Middle frontal gyrus (tissue), 1 donor: ENCODE data around the gene NEDD9.

Source experiments
- DNase-seq: peaks from one replicate; pipeline ENCODE4 v3.0.0-alpha.2; 2015; ENCODE audit warnings: low spot score; ENCODE audit errors: extremely low spot score

NEDD9 gene

DNA sequence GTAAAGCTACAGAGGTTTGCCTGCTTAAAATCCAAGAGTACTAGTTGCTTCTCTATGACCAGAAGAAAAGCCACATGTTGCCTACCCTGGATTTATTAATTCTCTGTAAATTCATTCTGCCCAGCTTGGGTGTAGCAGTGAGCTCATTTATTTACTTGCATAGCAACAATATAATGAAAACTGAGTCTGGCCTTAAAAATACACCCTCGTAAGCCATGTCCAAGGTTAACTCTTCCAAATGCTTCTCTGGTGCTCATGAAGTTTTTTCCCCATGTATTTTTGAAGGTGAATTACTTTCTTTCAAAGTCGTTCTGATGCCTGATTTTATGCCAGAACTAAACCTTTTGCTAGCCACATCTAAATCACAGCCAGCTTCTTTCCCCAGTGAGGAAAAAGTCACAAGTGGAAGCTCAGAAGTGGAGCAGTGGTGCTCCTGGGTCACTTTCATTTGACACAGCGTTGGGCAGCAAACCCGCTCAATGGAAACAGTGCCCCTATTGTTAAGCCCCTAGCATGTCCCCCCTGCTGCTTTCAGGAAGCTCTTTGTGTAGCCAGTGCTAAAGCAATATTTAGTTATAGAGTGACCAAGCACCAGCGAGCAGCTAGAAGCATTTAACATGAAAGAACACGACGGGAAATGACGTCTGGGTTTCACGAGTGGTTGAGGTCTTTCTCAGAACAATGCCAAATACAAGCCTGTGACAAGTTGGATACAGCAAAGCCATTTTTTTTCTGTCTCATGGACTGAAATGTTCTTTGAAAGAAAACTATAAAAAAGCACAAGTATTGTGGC is 29.8 kb downstream of the NEDD9 start:
- no peak for DNase-seq

DNA sequence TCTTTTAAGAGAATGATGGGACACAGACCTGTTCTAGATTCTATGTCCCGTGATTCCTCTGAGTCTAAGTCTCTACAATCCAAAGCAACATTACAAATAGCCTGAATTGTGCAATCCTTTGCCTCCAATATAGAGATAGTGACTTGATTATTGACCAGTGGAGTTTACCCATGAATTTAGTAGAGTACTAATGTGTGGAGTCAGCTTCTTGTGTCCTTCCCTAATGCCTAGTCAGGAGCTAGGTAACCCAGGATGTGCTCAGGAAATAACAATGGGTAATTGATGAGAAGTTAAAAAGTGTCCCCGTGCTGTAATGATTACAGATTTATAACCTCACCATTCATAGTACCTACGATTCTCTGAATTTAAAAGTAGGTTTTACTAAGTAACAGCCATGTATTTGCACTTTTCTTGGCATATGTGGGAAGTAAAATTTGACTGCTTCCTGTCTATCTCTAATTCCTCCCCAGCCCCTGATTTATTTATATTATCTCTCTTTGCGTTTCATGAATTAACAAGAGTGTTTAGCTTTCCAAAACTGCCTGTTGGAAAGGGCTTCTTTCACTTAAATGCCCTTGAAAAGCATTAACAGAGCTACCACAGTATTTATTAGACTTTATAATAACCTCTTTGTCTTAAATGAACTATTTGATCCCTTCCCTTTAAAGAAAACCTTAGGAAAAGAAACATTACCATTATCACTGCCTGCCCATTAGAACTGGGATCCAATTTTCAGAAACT is 30.5 kb downstream of the NEDD9 start:
- no peak for DNase-seq

DNA sequence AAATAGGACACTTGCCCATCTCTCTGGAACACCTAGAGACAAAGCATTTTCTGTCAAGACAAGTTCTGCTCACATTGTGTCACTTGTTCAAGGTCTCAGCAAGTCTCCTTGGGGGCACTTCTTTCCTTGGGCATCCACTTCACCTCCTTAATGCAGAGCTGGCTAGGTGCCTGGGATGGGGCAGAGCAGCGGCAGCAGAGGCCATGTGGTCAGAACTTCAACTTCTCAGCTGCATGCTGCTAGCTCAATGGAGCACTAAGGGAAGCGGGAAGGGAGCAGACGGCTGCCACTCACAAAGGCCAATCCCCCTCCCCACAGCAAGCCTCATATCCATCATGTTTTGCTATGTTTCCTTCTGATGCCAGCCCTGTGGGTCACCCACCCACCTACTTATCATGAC is 31.5 kb downstream of the NEDD9 start:
- DNase-seq: no peak

DNA sequence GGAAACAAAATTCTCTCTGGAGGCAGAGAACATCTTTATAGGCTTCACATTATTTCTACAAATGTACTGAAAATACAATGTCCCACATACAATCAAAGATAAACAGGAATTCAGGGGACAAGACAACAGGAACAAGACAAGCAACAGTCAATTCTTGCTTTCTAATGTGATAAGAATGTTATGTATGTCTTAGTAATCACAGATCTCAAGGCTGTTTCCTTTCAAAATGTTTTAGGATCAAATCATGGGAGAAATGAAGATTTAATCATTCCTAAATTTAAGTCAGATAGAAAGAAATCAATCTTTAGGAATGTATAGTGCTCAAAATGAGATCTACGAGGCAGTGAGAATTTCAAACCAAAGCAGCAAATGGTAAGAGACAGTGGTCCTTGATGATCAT is 32.1 kb downstream of the NEDD9 start:
- no peak for DNase-seq

- no peak for DNase-seq
These were observed 33.5 kb downstream of the NEDD9 start for GRCh38 chr6:11198663-11199603.

DNA sequence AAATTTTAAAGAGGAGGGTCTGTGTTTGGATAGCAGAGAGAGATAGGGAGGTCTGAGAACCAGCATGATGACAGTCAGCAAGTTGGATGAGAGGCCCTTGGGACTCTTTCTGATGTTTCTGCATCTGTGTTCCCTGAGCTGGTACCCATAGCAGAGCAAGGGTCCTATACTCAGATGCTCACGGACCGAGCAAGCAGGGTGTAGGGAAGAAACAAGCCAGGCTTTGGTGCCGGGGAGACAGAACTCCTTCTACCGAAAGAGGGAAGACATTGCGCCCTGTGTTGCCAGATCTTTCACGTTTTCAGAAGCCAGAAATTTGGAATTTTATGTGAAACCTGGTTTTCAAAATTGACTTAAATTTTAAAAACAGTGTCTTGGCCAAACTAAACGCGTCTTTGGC is 34.6 kb downstream of the NEDD9 start:
- DNase-seq: no peak

- DNase-seq: no peak
These were observed 35.3 kb downstream of the NEDD9 start for GRCh38 chr6:11197175-11197536.

DNA sequence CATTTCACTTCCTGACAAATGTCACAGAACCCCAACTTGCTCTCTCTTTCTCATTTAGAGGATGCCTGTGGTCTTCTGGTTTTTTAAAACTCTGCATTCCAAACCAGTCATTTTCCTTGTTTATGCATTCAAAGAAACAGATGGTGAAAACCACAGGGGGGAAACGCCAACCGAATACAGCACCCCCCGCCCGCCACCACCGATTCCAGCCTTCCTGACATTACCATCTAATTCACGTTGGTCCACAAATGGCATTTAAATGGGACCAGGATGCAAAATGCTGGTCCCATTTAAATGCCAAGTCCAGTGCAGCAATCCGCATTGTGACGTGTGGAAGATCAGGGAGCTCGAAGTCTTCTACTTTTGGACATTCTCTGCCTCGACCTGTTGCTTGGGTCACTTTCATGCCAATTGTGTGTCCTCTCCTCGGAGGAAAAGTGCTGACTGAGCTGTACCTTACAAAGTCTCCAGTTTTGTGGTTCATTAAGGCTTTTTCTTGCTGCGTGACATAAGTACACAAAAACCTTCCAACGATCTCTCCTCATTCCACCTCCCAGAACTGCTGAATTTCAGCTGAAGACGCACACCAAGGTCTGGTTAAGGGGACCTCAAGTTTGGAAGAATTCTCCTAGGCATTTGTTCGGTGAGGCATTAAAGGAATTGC is 35.8 kb downstream of the NEDD9 start:
- DNase-seq: no peak

- no peak for DNase-seq
These were observed 37.9 kb downstream of the NEDD9 start for GRCh38 chr6:11194356-11195218.

GRCh38 chr6:11193434-11193833 is 39.0 kb downstream of the NEDD9 start:
- no peak for DNase-seq

DNA sequence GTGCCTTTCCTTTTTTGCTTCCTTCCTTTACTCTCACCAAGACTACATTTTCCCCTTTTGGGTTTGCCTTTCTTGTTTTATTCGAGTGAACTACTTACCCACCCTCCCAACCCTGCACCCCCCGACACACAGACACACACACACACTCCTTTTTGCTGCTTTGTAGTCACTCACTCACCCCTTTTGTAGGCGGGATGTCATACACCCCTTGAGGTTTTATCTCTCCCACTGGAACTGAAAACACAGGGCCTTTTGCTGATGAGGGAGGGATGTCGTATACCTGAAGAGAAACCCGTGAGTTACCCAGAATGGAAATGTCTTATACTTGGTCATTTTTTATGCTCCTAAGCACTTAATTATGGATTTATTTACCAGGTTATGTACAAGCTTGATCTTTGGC is 40.3 kb downstream of the NEDD9 start:
- DNase-seq: no peak

GRCh38 chr6:11190625-11191245 is 41.7 kb downstream of the NEDD9 start:
- DNase-seq: no peak

DNA sequence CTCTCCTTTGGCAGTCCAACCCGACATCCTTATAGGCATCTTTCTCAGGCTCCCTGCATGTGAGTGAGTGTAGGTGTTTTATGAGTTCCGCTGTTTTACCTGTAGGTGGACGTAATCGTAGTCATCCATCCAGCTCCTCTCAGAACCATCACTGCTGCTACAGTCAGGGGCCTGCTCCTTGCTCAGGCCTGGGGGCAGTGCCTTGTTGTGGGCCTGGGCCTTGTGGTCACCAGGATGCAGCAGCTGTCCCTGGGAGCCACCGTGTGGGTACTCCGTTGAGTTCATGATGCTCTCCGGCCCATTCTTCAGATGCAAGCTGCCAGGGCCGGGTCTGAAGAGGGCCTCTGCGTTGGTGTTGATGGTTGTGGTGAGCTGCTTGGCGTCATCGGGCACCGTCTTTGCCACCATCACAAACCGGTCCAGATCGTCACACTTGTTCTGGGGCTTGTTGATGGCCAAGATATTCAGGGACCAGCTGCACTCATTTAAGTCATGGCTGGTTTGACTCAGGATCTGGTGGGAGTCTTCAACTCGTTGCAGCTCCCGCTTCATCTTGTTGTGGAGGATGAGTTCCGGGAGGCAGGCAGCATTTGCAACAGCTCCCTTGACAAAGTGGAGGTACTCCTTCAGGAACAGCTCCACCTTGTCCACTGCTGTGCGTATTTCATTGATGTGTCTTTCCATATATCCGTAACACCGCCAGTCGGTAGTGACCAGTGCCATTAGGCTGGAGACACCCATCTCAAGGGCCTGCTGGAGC is 42.4 kb downstream of the NEDD9 start:
- DNase-seq: no peak

DNA sequence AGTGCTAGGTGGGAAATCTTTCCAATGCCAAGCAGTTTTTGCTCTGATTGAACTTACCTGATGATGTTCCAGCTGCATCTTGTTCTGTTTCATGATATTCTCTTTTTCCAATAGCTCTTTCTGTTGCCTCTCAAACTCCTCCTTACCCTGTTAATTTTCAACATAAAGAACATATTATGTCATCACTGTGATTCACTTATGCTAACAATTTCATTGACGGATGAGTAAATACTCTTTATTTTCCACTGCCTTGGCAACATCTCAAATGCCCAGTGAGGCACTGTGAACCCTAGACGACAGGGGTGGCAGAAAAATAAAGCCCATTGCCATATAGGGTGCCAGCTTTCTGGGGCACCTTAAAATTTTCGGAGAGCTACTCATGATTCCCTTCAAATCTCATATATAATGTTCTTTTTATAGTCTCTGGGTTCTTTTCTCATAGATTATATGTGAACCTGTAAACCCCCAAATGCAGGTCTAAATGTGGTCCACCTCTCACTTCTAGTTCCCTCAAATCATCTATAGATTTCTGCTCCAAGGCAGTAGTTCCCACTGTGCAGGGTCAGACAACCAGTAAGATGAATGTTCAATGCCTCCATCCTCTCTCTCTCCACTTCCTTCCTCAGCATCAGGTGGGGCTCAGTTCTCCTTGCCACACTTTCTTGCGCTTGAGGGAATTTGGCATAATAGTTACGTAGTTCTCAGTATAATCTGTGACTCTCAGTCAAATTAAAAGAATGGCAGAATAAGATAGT is 44.1 kb downstream of the NEDD9 start:
- DNase-seq: no peak

GRCh38 chr6:11187301-11187700 is 45.2 kb downstream of the NEDD9 start:
- no peak for DNase-seq

- no peak for DNase-seq
These were observed 47.1 kb downstream of the NEDD9 start for GRCh38 chr6:11185204-11185842.

GRCh38 chr6:11183761-11184362 is 48.6 kb downstream of the NEDD9 start:
- no peak for DNase-seq
